ENCODE measurements around the gene OXT. TPM values are rescaled to one million over a fixed set of nuclear protein-coding genes. Genes with fewer than 3 reads are reported as not detected.

OXT gene
- total RNA-seq, 1 donor from 2014 or later = not detected

DNA sequence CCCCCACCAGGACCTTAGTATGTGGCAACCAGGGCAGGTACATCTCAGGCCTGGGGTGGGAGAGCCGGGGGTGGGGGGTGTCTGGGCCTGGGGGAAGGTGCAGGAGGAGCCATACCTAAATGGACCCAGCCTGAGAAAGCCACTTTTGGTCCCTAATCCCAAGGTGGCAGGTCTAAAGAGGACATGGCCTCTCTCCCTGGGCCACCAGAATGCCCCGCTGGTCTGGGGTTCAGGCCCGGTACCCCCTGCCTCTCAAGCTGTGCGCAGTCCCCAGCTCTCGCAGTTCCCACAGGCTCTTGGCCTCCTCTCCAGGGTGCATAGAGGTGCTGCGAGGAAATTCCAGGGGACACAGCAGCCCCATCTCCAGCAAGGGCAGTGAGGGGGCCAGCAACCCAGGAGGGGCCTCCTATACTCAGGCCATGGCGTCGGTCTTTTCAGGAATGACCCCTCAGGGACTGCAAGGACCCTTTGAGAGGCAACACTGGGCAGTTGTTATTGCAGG is 14.2 kb downstream of the OXT start:
- CTCF ChIA-PET = no interaction called here
- H3K4me1 Mint-ChIP-seq = peaks cover 18% of the 10 kb centered on the region
- no peaks in the 10 kb centered on the region for H3K9me3 Mint-ChIP-seq
- ATAC-seq (ENCODE audit: low read depth) (no peak), DNase-seq (no peak)
- H3K27ac Mint-ChIP-seq = no peak overlapping the region
- H3K4me3 Mint-ChIP-seq = no peak overlapping the region
- POLR2A ChIA-PET = no interaction called here
- TF ChIP-seq, protein P1, sequence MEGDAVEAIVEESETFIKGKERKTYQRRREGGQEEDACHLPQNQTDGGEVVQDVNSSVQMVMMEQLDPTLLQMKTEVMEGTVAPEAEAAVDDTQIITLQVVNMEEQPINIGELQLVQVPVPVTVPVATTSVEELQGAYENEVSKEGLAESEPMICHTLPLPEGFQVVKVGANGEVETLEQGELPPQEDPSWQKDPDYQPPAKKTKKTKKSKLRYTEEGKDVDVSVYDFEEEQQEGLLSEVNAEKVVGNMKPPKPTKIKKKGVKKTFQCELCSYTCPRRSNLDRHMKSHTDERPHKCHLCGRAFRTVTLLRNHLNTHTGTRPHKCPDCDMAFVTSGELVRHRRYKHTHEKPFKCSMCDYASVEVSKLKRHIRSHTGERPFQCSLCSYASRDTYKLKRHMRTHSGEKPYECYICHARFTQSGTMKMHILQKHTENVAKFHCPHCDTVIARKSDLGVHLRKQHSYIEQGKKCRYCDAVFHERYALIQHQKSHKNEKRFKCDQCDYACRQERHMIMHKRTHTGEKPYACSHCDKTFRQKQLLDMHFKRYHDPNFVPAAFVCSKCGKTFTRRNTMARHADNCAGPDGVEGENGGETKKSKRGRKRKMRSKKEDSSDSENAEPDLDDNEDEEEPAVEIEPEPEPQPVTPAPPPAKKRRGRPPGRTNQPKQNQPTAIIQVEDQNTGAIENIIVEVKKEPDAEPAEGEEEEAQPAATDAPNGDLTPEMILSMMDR (IDR thresholded peaks at IDR 0.05) = no peak
- no peaks in the 10 kb centered on the region for H3K36me3 Mint-ChIP-seq (ENCODE audit: low read depth)
- peaks cover 48% of the 10 kb centered on the region for H3K27me3 Mint-ChIP-seq
- intact Hi-C loops (cut with micrococcal nuclease) = no loop called here

DNA sequence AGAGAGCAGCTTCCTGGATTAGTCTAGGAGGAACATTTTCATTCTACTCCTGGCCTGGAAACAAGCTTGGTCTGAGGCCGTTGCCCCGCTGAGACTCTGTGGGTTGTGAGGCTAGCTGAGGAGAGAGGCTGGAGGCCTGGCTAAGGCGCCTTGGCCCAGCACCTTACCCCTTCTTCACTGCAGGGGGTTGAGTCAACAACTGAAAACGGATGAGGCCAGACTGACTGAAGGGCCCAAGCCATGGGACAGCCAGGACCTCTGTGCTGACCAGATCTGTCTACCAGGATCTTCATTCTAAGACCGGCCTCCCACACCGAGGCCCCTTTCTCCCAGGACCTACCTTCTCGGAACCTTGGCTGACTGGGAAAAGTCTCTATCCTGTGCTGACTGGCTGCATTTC is 16.6 kb downstream of the OXT start:
- H3K4me1 Mint-ChIP-seq = peaks cover 22% of the 10 kb centered on the region
- CTCF ChIA-PET = no interaction called here
- ATAC-seq (ENCODE audit: low read depth) = no peak
- no peaks in the 10 kb centered on the region for H3K36me3 Mint-ChIP-seq (ENCODE audit: low read depth)
- no peak overlapping the region for H3K4me3 Mint-ChIP-seq
- POLR2A ChIA-PET = no interaction called here
- no peak for DNase-seq
- H3K27ac Mint-ChIP-seq = no peak overlapping the region
- no peaks in the 10 kb centered on the region for H3K9me3 Mint-ChIP-seq
- TF ChIP-seq, protein P1 (IDR thresholded peaks at IDR 0.05) = no peak
- peaks cover 38% of the 10 kb centered on the region for H3K27me3 Mint-ChIP-seq
- intact Hi-C loops (cut with micrococcal nuclease) = no loop called here

DNA sequence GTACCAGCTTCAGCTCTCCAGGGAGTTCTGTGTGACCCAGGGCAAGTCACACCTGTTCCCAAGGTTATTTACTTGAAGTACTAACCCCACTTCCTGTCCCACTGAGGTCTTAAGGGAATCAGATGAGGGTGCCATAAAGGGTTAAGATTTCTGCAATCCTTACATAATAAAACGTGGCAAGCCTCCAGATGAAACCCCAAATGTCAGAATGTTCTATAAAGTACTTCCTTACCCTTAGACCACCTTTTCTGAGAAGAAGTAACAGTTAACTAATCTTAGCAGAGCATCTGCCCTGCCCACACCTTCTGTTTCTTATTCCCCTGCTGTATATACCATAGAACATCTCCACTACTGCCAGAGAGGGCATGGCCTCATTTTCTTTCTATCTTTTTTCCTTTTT is 19.1 kb downstream of the OXT start:
- intact Hi-C loops (cut with micrococcal nuclease) = no loop called here

DNA sequence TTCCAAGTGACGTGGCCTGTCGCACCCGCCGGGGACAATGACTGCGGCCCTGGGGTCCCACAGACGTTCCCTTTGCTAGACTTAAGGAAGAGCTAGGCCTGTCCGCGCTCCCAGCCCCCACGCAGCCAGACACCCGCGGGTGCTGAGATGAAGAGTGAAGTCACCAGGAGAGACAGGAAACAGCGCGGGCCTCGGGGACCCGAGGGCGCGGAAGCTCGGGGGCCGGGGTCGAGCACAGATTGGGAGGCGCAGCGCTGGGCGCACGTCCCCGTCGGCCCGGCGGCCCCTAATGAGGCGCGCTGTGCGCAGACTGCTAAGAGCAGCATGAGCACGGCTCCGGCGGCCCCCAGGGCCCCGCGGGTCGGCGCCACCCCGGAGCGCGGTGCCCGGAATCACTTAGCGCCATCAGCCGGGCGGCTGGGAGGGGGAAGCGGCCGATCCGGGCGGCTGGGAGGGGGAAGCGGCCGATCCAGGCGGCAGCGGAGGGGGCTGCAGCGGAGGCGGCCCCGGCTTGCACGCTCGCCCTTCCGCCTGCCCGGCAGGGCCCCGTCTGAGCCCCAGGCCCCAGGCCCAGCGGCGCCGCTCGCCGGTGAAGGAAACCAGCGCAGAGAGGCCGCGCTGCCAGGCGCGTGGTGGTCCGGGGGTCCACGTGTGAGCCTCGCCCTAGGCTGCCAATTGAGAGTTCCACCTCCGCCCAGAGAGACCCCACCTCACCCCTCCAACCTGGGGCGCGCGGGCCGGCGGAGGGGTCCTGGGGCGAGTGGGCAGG is 21.4 kb downstream of the OXT start:
- Mint-ChIP-seq H3K9me3 (no peaks in the 10 kb centered on the region), H3K4me3 (peak overlapping the region; percentile 94), H3K27me3 (peaks cover 22% of the 10 kb centered on the region), H3K4me1 (peaks cover 23% of the 10 kb centered on the region), H3K36me3 (ENCODE audit: low read depth) (no peaks in the 10 kb centered on the region), H3K27ac (peak overlapping the region; percentile 95)
- intact Hi-C loops (cut with micrococcal nuclease) = loop anchor here (2.0 kb wide), 3 partner anchors 14 to 48 kb away; no protein-coding TSS in a partner anchor
- ChIA-PET POLR2A (interaction anchor here (0.6 to 1.8 kb wide), 2 partner anchors 9 to 176 kb away, joined by 4 read pairs; no protein-coding TSS in a partner anchor), CTCF (interaction anchor here (1.5 kb wide), 1 partner anchor 39 kb away, joined by 3 read pairs; no protein-coding TSS in a partner anchor)
- TF ChIP-seq, protein P1 (IDR thresholded peaks at IDR 0.05) = no peak
- peak; percentile 47 for DNase-seq
- ATAC-seq (ENCODE audit: low read depth) = peak; percentile 54

More for the DNA sequence above, 19.1 kb downstream of the OXT start:
- DNase-seq = no peak
- Mint-ChIP-seq H3K27me3 (peaks cover 22% of the 10 kb centered on the region), H3K36me3 (ENCODE audit: low read depth) (no peaks in the 10 kb centered on the region), H3K9me3 (no peaks in the 10 kb centered on the region), H3K4me3 (peak overlapping the region; percentile 38), H3K27ac (no peak overlapping the region), H3K4me1 (peaks cover 23% of the 10 kb centered on the region)
- ChIA-PET CTCF (no interaction called here), POLR2A (interaction anchor here (0.6 kb wide), 1 partner anchor 118 kb away, joined by 10 read pairs; no protein-coding TSS in a partner anchor)
- no peak for ATAC-seq (ENCODE audit: low read depth)
- TF ChIP-seq, protein P1 (IDR thresholded peaks at IDR 0.05) = no peak

DNA sequence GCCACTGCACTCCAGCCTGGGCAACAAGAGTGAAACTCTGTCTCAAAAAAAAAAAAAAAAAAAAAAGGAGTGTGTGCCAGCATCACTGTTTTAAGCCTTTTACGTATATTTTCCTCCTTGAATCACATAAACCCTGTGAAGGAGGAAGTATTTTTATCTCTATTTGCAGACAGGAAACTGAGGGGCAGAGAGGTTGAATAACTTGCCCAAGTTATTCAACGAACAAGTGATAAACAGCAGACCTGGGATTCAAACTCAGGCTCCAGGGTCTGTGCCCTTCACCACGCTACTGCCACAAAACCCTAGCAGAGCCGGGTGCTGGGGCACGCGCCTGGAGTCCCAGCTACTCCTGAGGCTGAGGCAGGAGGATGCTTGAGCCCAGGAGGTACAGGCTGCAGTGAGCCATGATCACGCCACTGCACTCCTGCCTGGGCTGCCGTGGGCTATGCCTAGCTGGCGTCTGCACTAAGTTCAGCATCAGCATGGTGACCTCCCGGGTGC is 22.5 kb downstream of the OXT start:
- peak; percentile 29 for ATAC-seq (ENCODE audit: low read depth)
- H3K4me3 Mint-ChIP-seq = peak overlapping the region; percentile 75
- POLR2A ChIA-PET = interaction anchor here (0.7 to 0.8 kb wide), 2 partner anchors 10 to 110 kb away, joined by 3 to 10 read pairs; no protein-coding TSS in a partner anchor

More for the DNA sequence above, 22.5 kb downstream of the OXT start:
- TF ChIP-seq, protein P1 (IDR thresholded peaks at IDR 0.05) = no peak
- intact Hi-C loops (cut with micrococcal nuclease) = loop anchor here (2.0 kb wide), 3 partner anchors 15 to 49 kb away; no protein-coding TSS in a partner anchor
- peak overlapping the region; percentile 69 for H3K27ac Mint-ChIP-seq
- CTCF ChIA-PET = interaction anchor here (1.5 kb wide), 1 partner anchor 40 kb away, joined by 3 read pairs; no protein-coding TSS in a partner anchor
- no peaks in the 10 kb centered on the region for H3K9me3 Mint-ChIP-seq
- DNase-seq = no peak
- H3K4me1 Mint-ChIP-seq = peaks cover 23% of the 10 kb centered on the region
- peaks cover 19% of the 10 kb centered on the region for H3K27me3 Mint-ChIP-seq
- no peaks in the 10 kb centered on the region for H3K36me3 Mint-ChIP-seq (ENCODE audit: low read depth)

All from activated B cell treated with CpG ODN at 0.5 μM for 24 hours (primary cell).